NCI-H1417 treated with DMSO at 0.1 percent for 48 hours (cell line): ENCODE results near the gene RIC3.

Experiments
- DNase-seq: peaks from one replicate; lab custom pipeline; 2025; lab: John Stamatoyannopoulos, UW

The RIC3 gene

GRCh38 chr11:8102965-8103364 is 65.9 kb downstream of the RIC3 start:
- no peak for DNase-seq

- no peak for DNase-seq
Observed at GRCh38 chr11:8102296-8102915, 66.4 kb downstream of the RIC3 start.

GRCh38 chr11:8101421-8101820 is 67.4 kb downstream of the RIC3 start:
- no peak for DNase-seq

- no peak for DNase-seq
Observed at GRCh38 chr11:8100605-8101004, 68.2 kb downstream of the RIC3 start.

GRCh38 chr11:8100158-8100557 is 68.7 kb downstream of the RIC3 start:
- no peak for DNase-seq

GRCh38 chr11:8099291-8099899 is 69.4 kb downstream of the RIC3 start:
- no peak for DNase-seq

- no peak for DNase-seq
Observed at GRCh38 chr11:8098879-8099278, 69.9 kb downstream of the RIC3 start.

GRCh38 chr11:8098361-8098760 is 70.5 kb downstream of the RIC3 start:
- no peak for DNase-seq

- DNase-seq: no peak
Observed at GRCh38 chr11:8097926-8098325, 70.9 kb downstream of the RIC3 start.

- DNase-seq: no peak
Observed at GRCh38 chr11:8097468-8097867, 71.4 kb downstream of the RIC3 start.

GRCh38 chr11:8097062-8097461 is 71.8 kb downstream of the RIC3 start:
- no peak for DNase-seq

- DNase-seq: no peak
Observed at GRCh38 chr11:8096575-8096974, 72.2 kb downstream of the RIC3 start.

GRCh38 chr11:8095806-8096522 is 72.9 kb downstream of the RIC3 start:
- DNase-seq: no peak

GRCh38 chr11:8095371-8095770 is 73.5 kb downstream of the RIC3 start:
- DNase-seq: no peak

- no peak for DNase-seq
Observed at GRCh38 chr11:8094656-8095055, 74.2 kb downstream of the RIC3 start.

GRCh38 chr11:8093931-8094575 is 74.8 kb downstream of the RIC3 start:
- DNase-seq: no peak

- no peak for DNase-seq
Observed at GRCh38 chr11:8092587-8093424, 76.0 kb downstream of the RIC3 start.

GRCh38 chr11:8091721-8092120 is 77.1 kb downstream of the RIC3 start:
- no peak for DNase-seq

GRCh38 chr11:8090756-8091155 is 78.1 kb downstream of the RIC3 start:
- DNase-seq: no peak

- no peak for DNase-seq
Observed at GRCh38 chr11:8089791-8090510, 78.9 kb downstream of the RIC3 start.

- DNase-seq: no peak
Observed at GRCh38 chr11:8087756-8088155, 81.1 kb downstream of the RIC3 start.
